ENCODE results near the gene TTC4.

Gene TTC4

DNA sequence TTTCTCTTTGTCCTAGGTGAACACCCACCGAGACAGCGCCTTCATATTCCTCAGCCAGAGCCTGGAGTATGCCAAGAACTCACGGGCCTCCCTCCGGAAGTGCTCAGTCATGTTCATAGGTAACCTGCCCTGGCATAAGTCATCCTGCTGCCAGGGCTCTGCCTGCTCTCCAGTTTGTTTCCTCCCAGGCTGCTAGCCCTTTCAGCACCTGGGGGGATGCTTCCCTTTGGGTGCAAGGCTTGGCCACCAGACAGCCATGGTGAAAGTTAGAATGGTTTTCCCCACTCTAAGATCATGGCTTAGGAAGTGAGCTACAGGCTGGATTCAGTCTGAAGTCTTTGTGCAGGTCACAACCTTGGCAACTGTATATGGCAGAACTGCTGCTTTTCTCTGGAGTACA lies 9.2 kb upstream of the TTC4 start:
- DNase-seq = no peak

DNA sequence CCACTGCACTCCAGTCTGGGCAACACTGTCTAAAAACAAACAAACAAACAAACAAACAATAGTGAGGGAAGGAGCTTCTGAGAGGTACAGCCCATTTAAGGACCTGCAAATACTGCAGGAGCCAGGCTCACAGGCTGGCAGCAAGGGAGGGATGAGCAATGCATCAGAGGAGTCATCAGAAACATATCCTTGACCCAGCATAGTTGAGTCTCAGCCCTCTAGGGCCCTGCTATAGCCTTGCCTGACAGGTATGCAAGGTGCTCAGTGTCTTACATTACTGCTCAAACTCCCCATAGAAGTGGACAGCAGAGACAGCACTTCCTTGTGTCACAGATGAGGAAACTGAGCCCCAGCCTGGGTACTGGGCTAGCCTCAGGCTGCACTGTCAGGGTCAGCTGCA lies 7.3 kb upstream of the TTC4 start:
- DNase-seq = no peak

DNA sequence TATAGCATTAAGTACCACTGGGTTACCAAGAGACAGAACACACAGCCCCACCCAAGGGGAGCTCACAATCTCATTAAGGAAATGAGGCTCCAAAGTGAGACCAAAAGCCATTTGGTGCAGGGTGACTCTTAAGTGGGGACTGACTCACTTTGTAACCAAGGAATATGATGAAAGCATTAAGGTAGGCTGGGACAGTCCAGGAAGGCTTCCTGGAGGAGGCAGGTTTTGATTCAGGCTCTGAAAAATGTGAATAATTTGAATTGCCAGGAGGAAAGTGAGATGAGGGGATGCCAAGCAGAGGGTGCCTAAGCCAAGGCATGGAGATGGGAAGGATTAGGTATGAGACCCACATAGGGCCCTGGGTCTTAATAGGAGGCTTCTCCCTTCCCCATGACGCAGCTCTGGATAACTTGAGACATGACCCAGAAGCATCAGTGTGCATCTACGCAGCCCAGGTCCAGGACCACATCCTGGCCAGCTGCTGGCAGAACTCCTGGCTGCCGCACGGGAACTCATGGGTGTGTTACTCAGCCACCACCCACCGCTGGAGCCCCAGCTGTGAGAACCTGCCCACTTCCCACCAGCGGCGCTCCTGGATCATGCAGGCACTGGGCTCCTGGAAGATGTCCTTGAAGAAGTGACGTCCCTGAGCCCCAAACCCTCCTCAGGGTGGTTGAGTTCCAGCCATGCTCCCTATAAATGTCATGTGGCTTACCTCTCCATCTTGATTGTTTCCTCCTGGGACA lies 5.9 kb upstream of the TTC4 start:
- DNase-seq = no peak

DNA sequence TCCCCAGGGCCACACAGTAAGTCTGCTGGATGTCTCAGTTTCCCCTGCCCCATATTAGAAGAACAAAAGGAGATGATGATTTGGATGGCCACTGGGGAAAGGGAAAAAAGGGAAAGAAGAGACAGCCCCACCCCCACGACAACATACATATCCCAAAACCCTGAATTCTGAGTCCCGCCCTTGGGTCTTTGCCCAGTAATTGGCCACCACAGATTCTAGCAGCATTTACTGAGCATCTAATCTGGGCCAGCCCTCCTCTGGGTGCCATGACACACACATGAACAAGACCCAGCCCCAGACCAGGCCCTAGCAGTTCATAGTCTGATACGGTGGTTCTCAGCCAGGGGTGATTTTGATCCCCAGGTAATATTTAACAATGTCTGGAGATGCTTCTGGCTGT lies 5.2 kb upstream of the TTC4 start:
- DNase-seq = no peak

DNA sequence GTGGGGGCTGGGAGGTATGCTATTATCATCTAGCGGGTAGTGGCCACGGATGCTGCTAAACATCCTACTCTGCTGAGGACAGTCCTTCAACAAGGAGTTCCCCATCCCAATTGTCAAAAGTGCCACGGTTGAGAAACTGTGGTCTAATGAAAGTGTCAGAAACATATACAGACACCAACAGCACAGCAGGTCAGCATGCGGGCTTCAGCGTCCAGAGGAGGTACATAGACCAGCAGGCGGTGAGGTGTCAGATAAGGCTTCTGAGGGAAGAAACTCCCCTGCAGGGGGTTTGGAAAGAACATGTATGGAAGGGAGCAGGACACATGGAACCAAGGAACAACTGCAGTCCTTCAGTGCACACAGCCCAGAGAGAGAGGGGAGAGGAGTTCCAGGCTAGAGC lies 4.8 kb upstream of the TTC4 start:
- no peak for DNase-seq

DNA sequence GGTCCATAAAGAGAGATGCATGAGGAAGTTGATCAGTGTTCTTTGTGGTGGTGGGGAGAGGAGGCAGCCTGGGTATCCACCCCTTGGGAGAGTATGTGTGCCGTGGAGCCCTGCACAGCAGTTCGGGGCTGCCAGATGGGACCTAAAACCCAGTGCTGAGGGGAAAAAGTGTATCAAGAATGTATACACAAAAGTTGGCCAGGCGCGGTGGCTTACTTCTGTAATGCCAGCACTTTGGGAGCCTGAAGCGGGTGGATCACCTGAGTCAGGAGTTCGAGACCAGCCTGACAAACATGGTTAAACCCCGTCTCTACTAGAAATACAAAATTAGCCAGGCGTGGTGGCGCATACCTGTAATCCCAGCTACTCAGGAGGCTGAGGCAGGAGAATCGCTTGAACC lies 4.1 kb upstream of the TTC4 start:
- DNase-seq = no peak

DNA sequence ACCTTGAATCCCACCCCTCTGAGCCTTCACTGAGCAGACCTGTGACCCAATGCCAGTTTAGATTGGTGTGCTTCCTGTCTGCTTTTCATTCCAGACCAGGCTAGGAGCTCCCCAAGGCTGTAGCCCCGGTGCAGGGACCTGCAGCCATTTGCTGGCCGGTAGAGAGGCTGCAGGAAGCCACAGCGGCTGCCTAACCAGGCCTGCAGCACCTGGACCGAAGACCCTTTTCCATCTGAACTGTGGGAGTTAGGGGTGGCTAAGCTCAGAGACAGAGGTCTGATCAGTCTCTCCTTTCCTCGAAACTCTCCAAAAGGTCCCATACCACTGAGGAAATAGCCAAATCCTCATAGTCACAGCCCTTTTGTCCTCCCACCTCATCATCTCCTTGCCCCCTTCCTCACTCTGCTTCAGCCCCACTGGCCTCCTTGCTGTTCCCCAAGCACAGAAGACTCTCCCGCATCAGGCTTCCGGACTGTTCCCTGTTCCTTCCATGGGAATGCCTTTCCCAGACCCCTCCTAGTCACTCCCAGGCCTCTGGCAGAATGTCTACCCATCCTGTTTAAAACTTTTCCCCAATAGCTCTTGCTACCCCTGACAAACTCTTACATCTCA lies 674 bp upstream of the TTC4 start:
- no peak for DNase-seq

DNA sequence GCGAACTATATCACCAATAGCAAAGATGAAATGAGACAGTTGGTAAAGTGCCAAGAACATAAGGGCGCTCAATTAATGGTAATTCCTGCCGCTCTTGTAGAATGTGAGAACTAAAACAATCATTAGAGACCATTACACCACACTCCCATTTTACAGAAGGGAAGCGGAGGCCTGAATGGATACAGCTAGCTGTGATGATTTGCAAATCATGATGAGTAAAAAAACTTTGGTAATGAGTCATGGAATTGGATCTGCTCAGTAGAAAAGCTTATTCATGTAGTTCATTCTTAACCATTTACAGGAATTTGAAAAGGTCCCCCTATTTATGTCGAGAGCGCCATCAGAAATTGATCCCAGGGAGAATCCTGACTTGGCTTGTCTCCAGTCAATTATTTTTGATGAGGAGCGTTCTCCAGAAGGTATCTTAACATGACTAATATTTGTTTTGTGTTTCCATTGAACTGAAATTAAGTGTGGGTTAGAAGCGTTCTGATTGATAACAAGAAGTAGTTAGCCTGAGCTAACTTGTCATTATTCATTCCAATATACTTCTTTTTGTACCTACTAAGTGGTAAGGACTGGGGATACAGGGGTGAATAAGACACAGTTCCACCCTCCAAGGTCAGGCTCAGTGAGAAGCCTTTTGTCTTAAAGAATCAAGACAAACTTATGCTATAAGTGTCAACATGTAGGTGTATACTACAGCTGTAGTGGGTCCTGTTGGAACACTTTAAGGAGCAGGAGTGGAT lies 812 bp downstream of the TTC4 start:
- no peak for DNase-seq

DNA sequence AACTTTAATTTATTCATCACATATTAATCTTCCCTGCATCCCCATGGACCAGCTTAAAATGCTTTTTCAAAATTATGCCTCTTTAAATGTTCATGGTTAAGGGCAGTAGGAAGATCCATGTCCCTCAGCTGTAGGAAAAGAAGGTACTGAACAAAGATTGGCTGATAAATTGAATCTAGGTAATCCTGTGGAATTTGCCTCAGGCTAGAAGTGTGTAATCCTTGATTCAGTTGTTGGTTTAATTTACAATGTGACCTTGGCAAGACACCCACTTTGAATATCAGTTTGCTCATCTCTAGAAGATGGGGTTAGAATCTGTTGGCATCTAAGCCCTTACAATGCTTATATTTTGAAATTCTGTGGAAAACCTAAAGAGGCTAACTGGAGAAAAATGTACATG lies 6.1 kb downstream of the TTC4 start:
- no peak for DNase-seq

DNA sequence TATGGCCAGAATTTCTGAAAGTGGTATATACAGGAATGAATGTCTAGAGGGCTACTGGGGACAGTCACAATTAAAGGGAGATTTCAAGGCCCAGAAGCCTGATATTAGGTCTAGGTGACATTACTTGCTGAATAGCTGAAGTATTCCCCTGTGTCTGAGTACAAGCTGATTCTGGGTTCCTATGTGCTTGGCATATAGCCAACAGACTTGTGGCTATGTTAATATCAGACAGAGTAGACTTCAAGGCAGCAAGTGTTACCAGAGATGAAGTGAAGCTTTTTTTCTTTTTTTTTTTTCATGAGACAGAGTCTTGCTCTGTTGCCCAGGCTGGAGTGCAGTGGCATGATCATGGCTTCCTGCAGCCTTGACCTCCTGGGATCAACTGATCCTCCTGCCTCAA lies 8.3 kb downstream of the TTC4 start:
- no peak for DNase-seq

DNA sequence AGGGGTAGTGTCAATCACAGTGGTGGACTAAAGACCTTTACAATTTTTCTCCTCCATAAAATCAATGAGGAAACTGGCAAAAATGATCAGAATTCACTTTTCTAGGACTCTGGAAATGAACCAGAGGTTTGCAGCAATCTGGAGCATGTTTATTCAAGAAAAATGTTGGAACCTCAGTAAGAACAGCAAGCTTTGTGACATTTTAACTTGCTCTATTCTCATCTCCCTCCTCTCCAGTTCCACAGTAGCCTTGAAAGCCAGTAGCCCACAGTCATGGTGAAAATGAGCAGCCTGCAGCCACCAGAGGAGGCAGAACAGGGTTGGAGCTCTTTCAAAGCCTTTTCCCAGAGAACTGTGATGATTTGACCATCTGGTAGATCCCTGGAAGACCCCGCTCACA lies 9.1 kb downstream of the TTC4 start:
- no peak for DNase-seq

DNA sequence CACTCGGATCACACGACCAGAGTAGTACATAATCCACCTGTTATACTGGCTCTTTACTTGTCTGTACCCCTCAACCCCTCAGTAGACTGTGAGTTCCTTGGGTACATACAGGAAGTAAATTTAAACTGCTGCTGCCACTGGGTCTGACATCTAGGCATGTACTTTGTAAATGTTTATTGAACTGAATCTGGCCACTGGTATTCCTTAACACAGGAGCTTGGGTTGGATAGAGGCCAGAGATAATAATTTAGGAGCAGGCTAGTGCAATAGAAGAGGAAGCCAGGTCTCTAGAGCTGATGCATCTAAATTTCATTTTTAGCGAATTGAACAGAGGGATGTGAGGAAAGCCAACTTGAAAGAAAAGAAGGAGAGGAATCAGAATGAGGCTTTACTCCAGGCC lies 12.4 kb downstream of the TTC4 start:
- DNase-seq = no peak

DNA sequence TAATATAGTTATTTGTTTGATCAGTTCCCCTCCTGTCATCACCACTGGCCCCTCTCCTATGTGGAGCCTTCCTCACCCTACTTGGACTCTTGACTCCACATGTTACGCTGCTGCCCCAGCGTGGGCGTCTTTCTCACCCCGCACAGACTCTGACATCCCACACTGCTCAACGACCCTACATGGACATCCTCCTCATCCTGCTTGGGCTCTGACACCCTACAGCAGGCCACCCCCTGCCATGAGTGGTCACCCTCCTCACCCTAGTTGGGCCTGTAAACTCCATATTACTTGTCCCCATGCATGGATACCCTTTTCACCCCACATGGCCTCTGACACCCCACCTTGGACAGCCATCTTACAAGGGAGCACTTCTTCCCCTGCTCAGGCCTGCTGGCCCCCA lies 21.0 kb downstream of the TTC4 start:
- no peak for DNase-seq

DNA sequence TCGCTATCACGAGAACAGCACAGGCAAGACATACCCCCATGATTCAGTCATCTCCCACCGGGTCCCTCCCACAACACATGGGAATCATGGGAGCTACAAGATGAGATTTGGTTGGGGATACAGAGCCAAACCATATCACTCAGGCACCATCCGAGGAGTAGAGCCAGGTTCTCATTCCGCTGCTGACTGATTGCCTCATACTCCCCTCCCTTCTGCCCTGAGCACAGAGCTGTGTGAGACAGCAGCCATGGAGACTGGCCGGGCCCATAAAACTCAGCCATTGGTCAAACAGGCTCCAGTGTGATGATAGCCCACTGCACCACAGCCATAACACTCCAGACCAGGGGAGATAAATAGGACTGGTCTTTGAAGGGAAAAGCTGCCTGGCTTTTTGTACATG lies 22.6 kb downstream of the TTC4 start:
- no peak for DNase-seq

DNA sequence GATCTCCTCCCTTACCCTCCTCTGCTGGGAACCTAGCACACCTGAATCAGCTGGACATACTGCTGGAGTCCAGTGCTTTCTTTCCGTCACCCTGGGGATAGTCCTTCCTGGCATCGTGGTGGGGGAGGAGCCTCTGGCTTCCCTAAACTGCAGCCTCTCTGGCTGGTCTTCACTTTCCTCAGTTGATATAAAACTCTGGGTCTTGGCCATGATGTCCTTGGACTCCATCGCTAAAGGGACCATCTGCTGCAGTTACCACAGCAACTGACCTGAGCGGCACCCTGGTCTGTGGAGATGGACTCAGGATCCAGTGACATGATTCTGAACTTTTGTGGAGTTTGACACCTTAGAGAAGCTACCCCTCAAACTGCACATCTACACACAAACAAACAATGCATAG lies 25.9 kb downstream of the TTC4 start:
- no peak for DNase-seq

DNA sequence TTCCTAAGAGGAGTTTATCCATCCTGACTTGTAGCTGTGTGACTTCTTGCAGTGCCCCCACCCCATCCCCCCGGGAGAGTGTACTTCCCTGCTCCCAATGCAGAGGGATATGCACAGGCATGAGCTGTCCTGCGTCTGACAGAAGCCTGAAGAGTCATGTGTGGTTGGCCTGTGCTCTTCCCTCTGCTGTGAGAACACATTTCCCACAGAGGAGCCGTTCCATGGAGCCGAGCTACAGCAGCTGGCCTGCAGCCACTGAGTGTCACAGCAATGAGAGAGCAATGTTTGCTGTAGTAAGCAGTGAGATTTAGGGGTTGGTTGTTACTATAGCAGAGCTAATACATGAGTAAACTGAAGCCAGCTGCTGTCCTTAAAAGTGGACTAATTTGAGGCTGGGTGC lies 26.6 kb downstream of the TTC4 start:
- no peak for DNase-seq

DNA sequence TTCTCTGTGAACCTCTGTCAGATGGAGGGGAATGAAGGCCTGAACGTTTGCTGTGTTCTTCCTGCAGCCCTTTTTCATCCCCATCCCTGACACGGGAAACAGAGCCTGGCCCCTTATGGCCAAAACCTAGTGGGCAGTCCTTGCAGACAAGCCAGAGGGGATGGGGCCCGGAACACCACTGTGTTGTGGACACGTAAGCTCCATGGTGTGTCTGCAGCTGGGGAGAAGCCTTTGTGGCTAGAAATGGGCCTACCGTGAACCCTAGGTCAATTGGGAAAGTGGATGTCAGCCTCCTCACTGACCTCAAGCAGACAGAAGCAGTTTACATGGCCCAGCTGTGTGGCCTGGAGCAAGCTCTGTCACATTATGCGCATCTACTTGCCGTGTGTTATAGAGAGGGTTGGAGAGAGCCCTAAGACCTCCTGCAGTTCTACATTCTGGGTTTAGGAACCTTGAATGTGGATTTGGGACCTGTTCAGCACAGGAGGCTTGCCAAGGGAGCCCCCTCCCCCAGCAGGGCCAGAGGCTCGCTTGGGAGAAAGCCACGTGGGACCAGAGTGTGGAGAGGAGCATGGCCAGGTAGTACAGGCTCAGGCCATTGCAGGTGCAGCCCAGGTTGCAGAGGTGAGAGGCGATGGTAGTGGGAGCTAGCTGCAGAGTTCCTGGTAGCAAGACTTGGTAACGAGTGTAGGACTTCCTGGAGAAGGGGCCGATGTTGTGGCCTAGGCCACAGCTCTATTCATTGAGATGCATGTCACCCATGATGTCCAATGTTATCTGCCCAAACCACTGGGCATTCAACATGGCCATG lies 28.0 kb downstream of the TTC4 start:
- DNase-seq = no peak

DNA sequence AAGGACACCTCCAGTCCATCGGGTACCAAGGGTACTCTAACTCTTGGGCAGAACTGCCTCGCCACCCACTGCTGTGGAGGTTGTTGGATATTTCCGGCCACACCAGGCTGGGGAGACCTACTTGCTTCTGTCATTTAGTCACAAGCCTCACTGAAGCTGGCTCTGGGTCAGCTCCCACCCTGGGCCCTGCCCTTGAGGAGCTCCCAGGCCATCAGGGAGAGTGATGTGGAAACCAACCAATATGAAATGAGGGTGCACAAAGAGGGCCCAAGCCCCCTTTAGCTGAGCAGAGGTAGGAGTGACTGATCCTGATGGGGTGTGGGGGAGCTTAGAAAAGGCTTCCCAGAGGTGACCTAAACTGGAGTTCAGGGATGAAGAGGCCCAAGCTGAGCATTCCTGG lies 29.0 kb downstream of the TTC4 start:
- no peak for DNase-seq

DNA sequence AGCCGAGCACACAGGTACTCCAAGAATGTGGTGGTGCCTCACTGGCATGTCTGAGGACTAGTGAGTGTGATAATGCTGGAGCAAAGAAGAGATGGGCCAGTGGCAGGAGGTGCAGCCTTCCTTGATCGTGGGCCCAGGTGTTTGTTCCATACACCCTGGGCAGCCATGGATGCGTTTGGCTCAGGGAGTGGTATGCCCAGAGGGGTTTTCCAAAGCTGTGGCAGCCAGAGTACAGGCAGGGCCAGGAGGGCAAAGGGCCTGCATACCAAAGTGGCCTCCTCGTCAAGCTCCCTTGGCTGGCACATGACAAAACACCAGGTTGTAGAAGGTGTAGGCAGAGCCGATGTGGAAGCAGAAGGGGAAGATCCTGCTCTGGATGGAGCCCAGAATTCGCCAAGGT lies 29.6 kb downstream of the TTC4 start:
- DNase-seq = no peak

DNA sequence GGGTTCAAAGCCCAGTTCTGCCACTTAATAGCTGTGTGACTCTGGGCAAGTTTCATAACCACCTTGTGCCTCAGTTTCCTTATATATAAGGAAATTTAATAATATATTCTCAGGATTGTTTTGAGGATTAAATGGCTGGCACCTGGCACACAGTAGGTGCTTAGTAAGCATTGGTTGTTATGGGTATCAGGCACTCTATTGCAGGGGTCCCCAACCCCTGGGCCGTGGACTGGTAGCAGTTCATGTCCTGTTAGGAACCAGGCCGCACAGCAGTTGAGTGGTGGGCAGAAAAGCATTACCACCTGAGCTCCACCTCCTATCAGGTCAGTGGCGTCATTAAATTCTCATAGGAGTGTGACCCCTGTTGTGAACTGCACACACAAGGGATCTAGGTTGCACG lies 30.2 kb downstream of the TTC4 start:
- DNase-seq = no peak

DNA sequence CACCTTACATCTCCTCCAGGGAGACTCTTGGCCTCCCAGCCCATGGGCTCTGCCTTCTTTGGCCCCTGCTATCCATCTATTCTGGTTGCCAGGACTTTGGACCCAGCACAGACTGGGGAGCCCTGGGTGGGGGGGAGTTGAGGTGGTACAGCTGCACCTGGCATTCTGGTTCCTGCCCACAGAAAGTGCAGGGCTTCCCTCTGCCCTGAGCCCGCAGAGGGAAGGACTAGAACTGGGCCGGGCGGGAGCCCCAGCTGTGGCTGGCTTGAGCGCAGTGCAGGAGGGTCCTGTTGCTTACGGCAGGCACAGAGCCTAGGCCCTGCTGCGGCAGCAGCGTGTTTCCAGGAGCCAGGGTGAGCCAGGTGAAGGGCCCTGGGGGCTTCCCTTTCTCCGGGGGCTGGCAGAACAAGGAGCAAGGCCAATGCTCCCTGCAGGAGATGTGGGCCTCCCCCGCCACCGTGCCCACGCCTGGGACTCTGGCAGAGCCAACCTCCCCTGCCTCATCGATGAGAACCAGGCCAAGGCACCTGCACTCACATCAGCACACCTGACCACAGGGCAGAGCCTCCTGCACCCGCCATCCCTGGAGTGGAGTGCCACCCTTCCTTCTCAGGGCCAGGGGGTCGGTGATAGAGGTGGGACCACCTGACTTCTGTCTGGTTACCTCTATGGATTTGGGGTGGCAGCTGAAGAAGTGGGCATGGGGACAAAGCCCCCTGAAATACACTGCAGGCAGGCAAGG lies 32.6 kb downstream of the TTC4 start:
- DNase-seq = no peak

DNA sequence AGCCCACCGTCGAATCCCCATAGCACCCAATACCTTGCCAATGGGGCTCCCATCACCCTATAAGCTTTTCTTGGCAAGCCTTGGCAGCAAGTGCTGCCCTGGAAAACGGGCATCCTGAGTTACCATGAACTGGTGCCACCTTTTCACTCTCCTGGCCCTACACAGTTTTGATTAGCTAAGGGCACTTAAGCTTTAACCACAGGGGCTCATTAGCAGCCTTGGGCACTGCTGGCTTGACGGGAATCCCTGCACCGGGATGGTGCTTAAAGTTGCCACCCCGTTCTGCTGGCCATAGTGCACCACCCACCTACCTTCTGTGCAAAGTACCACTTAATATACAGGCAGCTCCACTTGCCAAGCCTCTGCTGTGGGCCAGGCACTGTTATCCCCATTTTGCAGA lies 34.9 kb downstream of the TTC4 start:
- DNase-seq = no peak

DNA sequence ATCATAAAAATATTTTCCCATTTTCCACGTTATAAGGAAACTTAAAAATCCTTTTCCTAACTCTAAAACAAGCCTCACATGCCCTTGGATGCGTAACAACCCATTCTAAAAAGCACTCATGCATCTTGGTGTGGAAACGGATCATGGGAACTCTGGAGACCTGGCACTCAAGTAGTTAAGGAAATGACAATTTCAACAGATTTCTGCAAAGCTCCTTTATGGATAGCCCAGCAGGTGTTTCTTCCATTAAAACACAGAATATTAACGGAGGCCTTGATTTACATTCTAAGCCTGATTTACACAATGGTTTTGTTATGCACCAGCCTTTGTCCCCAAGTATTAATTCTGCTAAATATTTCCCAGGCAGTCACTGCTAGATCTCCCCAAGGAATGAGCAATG lies 35.8 kb downstream of the TTC4 start:
- no peak for DNase-seq
